ENCODE measurements around the gene VMAC.

Gene VMAC

DNA sequence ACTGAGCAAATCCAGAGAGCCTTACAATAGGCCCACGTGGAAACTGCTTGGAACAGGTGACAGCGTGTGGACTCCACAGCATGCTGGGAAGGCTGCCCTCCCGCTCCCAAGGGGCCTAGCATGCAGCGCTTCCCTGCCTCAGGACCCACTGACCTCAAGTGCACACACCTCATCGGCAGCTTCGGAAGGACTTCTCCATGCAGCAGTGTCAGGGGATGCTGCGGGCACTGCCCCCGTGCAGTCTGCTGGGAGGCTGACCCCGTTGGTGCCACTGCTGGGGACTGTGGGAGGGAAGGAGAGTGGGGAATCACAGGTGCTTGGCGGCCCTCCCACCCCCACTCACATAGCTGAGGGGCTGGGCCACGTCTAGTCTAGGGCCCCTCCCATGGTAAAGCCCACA, 26.6 kb downstream of the VMAC start:
- no peak for DNase-seq (ENCODE audit: low read depth)

DNA sequence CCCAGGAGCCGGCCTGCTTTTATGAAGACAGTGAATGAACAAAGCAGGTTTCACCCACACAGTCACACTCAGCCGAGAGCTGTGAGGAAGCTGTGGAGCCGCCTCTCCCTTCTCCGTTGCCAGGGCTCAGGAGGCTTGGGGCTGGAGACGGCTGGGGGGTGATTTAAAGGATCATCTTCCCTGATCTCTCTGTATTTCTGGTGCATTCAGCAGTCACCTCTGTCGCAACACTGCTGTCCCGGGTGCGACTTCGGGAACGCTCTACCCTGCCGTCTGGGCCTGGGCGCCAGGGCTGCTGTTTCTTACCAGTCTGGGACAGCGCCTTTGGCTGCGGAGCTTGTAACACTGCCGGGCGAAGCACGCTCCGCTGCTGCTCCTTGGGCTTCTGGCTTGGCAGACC, 27.5 kb downstream of the VMAC start:
- no peak for DNase-seq (ENCODE audit: low read depth)

DNA sequence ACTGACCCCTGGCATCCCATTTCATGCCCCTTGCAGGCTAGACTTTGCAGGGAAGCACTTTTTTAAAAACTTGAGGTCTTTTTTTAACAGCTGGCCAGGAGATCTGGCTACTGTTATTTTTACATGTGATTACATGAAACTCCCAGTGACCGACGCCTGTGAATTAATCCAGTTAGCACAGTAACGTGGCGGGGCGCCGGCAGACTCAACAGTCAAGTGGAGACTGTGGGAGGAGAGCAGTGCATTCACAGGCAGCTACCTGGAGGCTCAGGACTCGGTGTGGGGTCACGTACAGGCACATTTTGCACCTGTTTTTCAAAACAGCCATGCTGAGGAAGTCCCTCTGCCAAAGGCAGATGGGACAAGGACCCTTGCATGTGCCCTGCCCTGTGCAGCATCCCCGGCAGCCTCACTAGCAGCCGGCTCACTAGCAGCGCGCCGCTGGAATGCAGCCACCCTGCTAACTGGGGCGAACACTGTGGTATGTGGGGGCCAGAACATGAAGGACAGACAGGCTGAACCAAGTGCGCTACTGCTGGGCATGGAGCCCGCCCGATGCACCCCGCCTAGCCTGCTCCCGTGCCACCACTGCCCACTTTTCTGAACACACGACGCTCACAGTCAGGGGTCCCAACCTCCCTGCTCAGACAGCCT, 28.1 kb downstream of the VMAC start:
- no peak for DNase-seq (ENCODE audit: low read depth)

DNA sequence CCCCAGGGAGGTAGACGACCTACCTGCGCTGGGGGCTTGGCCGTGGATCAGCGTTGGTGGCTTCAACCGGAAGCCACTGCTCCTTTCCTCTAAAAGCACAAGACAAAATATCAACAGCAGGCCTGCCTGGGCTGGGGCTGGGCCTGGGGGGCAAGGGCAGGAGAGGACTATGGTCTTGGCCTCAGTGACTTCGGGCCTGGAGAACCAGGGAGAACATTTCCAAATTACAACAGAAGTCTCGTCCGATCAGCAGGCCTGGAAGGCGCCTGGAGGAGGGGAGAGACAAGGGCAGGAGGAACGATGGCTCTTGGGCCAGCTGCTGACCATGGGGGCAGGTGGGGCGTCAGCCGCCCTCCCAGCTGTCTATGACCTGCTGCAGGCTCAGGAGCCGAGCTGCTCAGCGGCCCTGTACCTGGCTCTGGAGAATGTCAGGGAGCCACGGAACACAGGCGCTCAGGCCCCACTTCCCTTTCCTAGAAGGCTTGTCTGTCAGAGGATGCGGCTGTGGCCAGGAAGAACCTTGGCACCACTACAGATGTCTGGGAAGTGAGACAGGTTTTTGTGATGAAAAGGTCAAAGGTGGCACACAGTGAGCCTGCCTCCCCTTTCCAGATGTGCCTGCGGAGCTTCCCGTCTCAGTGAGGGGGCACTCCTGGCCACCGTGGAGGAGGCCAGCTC, 28.9 kb downstream of the VMAC start:
- no peak for DNase-seq (ENCODE audit: low read depth)

DNA sequence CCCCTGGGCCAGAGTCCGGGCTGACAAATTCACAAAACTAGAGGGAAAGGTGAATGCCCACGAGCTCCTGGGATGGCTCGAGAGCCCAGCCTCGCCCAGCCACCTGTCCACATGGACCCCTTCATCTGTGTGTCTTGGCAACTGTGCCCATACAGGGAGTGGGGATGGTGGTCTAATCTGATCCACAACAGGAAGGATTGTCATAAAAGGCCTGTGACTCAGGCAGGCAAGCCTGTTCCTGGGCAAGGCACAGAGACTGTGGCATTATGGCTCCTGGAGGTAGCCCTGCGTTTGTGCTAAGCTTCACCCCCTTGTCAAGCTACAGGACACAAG, 29.4 kb downstream of the VMAC start:
- DNase-seq (ENCODE audit: low read depth): no peak

DNA sequence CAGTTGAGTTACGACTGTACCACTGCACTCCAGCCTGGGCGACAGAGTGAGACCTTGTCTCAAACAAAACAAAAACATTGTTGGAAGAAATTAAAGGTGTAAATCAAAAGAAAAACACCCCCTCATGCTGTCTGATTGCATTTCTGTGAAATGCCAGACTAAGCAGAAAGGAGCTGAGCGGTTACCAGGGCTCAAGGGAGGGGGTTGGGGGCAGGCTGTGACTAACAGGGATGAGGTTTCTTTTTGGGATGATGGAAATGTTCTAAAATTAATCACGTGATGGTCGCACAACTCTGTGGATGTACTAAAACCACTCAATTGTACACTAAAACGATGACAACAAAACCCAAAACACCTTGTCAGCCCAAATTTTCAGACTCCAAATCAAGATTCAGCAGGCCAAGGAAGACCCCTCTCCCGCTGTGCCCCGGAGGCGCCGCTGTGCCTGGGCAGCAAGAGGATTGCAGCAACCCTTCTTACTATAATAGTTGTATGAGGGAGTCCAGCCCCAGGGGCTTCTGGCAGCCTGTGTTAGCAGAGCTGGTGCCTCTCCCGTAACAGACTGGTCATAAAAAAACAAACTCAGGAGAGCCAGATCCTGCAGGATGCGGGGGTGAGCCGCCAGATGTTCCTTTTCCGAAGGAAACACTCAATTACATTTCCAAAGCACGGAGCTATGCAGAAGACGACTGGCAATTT, 30.3 kb downstream of the VMAC start:
- DNase-seq (ENCODE audit: low read depth): no peak

DNA sequence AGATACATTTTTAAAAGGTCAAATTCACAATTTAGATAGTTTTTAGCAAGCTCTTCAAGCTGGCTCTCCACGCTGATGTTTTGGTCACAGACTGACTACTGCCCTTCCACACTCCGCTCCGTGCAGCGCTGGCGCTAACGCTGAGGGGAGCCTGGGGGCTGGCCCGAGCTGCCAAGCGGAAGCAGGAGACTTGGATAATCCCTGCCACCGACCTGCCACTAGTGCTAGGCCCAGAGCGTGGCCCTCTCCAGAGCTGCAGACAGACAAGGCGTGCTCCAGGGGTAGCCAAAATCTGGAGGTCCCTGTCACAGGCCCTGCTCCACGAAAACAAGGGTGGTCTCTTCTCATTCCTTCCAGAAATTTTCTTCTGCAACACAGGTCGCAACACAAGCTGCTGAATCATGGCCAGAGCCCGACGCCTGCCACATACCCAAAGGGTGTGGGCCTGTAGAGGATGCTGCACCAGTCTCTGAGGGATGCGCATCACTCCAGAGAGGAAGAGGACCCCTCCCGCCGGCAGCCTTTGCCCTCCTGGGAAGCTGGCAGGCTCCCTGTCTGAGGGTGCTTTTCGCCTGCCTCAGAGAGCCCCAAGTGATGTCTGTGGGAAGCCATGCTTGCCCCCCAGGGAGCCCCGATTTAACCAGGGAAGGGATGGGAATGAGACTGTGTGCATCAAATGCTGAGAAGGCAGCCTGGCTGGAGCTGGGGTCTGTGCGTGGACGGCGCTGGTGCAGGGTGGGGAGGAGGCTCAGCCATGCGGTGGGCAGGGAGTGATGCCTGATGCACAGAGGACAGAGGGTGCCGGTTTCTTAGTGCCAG, 31.0 kb downstream of the VMAC start:
- DNase-seq (ENCODE audit: low read depth): no peak

DNA sequence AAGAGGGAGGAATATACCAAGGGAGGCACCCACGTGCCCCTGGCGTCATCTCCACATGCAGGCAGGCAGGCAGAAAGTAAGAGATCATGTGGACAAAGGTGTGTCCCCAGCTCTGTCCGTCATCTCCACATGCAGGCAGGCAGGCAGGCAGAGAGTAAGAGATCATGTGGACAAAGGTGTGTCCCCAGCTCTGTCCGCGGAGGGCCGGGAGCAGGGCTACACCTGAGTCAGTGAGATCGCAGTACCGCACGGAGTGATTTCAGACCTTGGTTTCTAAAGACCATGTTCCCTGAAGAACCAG, 31.6 kb downstream of the VMAC start:
- DNase-seq (ENCODE audit: low read depth): no peak

DNA sequence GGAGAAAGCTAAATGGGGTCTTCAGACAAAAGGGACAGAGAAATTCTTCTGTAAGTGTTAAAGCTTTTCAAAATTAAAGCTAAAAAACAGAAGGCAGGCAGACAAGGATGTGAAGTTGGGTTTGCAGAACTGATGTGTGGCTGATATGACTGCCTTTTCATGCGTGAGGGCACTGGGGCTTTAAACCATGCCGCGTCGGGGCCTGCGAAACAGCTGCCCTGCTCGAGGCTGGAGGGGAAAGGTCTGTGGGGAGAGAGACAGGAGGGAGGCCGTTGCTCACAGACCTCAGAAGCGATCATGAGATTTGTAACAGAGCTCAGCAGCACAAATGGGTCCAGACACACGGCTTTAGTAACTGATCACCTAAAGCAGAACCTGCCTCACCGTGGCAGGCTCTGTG, 32.9 kb downstream of the VMAC start:
- no peak for DNase-seq (ENCODE audit: low read depth)

DNA sequence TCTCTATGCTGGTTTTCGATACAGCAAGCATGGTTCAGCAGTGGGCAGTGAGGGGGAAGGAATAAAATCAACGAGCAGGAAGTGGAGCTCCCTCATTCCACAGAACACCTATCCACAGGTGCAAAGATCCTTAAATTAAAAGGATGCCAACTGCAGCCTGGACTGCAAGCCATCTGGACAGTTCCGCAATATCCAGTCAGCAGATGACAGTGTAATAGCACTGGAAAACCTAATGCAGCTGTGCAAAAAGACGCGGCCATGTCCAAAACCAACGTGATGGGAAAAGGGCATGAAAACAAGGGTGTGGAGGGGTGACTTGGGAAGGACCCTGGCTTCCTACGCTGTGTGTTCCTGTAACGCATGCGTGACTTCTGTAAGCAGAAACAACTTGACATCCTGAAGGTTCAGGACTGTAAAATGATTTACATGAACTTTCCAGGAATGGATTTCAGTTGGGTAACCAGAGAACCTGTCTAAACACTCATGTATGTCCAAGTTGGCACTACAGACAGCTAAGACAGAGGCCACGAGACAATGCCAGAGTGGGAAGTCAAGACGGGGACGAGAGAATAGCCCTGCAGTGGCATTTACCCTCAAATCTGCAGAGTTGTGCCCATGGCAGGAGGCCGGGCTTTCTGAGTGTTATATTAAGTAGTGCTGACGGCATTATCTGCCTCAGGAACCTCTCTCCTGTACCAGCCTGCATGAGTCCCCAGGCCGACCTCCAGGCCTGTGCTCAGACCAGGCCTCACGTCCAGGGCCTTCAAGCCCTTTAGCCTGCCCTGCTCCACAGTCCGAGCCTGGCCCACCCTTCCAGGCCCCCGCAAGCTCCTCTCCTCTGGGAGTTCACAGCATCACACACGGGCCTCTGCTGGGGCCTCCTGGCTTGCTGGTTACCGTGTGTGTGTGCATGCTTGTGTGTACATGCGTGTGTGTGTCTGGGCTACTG, 35.9 kb downstream of the VMAC start:
- no peak for DNase-seq (ENCODE audit: low read depth)

DNA sequence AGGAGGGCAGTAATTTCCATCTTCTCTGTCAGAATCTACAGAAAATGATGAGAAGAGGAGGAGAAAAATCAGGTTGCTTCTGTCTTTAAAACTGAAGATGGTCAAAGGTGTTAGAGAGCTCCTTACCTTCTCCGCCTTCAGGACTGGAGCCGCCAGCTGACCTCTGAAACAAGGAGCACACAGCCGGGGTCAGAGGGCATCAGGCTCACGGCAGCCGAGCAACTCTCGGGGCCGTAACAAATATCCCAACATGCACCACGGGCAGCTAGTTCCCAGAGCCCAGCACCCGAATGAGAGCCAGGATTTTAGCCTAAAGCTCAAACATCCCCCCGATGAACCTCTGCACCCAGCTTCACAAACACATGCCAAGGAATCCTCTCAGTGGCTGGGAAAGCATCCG, 37.0 kb downstream of the VMAC start:
- no peak for DNase-seq (ENCODE audit: low read depth)

DNA sequence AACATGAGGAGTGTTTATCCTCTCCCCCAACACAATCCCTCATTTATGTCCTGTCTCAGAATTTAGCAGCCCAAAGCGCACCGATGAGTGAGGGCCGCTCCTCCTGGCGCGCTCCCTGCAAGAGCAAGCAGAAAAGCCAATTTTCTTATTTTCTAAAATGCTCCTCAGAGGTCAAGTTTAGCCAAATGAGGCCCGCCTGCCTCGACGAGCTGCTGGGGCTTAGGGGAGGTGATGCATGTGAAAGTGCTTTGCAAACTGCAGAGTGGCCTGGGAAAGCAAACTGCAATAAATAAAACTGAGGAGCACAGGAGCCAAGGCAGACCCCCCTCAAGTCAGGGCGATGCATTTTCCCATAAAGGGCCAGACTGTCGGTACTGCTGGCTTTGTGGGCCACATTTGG, 38.4 kb downstream of the VMAC start:
- no peak for DNase-seq (ENCODE audit: low read depth)

DNA sequence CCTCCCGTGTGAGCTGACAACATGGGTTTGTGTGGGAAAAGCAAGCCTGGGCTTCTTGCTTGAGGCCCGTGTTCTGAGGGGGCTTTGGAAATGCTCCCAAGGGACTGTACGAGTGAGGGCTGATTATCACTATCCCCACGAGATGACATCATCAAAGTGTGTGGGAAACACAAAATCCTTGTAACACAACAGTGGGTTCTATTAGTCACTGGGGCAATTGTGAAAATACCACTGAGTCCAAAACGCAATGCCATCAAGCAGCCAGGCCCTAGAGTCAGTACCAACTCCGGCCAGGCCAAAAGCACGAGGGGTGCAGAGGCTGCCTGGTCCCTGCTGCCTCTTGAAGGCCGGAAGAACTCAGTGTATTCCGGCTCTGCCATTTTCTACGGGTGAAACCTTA, 39.0 kb downstream of the VMAC start:
- DNase-seq (ENCODE audit: low read depth): no peak

DNA sequence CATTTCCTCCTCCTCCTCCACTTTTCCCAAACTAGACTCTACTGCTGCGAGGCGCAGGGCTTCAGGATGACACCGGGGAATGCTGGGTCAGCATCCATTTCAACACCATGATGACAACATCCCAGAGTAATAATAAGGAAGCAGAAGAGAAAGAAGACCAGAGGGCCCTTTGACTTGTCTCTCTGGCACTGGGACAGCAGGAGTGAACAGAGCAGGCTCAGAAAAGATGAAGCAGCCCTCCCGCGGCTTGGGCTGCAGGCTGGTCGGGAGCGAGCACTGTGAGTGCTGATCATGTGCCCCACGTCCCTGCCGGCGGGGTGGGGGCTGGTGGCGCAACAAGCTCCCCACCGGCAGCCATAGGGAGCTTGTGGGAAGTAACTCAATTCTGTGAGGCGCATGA, 42.8 kb downstream of the VMAC start:
- DNase-seq (ENCODE audit: low read depth): no peak

DNA sequence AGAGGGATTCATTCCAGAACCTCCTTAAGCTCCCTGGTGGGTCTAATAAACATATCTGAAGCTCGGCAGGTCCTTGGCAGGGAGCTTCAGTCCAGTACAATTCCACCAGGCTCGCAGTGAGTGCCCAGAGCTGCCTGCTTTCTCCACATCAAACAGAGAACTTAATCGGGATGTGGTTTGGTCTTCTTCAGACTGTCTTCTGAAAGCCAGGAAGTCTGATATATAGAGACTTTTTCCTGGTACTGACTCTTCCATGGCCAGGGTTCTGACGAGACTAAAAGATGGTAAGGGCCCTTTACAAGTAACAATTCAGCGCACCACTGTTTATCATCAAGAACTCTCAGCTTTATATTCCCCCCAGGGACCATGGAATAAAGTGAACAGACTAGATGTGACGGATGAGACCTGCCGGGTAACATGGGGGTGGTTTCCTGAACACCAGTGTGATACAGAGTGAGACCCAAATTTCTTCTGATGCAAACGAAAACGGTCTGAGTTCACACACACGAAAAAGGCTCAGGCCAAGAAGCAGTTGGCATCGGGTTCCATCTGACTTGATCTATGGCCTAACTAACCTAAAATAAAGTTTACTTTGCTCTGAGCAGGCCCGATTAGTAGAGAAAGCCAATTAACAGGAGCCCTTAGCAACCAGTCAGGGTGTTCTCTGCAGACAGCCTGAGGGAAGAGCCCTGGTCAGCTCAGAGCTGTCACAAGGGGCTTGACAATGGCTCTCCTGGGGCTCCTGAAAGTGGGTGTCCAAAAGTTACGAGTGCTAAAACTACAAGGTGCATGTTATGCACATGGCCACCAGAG, 44.3 kb downstream of the VMAC start:
- no peak for DNase-seq (ENCODE audit: low read depth)

DNA sequence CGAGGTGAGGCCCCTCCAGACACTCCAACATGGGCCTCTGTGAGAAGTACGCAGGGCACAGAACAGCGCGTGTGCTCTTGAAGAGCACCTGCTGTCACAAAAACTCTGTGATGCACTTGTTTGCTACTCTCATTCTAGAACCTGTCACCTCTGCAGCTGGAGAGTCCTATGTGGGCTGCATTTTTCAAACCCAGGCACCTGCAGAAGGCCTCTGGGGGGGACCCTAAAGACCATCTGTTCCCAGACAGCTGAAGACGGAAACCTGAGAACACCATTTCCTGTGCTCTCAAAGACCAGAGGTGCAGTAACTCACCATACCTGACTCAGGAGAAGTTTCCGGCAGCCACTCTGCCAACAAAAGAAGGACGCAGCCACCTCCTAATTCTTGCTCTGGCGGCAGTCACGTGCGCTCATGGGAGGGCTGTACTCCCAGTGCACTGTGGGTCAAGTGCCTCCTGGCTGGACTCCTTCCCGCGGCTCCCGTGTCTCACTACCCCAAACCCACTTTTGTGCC, 45.2 kb downstream of the VMAC start:
- no peak for DNase-seq (ENCODE audit: low read depth)

DNA sequence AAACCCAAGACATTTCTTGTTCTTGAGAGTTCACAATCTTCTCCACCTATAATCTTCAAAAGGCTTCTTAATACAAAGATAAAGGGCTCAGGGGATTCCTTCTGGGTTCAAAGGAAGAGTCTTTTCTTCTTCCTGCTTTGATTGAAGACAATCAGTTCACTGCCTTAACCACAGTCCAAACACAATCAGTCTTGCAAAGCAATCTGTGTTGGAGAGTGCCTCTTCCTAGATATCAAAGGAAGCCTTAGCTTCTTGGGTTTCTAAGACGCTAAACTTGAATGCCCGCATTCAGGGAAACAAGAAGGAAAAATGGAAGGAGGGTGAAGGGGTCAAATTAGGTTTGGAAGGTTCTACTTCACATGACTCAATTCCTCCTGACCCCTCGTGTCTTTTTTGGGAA, 46.1 kb downstream of the VMAC start:
- DNase-seq (ENCODE audit: low read depth): no peak

DNA sequence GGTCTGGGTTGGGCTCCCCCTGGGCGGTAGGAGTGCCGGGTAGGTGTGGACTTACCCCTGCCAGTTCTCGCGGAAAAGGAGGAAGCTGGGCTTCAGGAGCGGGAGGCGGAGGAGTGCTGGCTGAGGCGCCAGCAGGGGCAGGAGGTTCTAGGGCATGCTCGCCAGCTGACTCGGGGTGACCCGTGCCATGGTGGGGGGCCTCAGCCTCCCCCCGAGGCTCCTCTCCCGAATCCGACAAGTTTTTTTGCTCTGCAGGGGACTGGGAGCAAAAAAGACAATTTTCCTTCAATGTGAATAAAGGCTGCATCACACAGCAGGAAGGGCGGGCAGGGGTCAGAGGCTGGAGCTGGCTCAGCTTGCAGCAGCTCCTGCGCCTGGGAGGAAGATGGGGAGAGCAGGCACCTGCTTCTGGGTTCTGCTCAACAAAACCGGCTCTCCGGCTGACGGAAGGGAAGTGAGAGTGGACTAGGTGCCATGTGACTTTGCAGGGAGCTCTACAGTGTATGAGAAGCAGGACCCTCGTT, 46.7 kb downstream of the VMAC start:
- no peak for DNase-seq (ENCODE audit: low read depth)

DNA sequence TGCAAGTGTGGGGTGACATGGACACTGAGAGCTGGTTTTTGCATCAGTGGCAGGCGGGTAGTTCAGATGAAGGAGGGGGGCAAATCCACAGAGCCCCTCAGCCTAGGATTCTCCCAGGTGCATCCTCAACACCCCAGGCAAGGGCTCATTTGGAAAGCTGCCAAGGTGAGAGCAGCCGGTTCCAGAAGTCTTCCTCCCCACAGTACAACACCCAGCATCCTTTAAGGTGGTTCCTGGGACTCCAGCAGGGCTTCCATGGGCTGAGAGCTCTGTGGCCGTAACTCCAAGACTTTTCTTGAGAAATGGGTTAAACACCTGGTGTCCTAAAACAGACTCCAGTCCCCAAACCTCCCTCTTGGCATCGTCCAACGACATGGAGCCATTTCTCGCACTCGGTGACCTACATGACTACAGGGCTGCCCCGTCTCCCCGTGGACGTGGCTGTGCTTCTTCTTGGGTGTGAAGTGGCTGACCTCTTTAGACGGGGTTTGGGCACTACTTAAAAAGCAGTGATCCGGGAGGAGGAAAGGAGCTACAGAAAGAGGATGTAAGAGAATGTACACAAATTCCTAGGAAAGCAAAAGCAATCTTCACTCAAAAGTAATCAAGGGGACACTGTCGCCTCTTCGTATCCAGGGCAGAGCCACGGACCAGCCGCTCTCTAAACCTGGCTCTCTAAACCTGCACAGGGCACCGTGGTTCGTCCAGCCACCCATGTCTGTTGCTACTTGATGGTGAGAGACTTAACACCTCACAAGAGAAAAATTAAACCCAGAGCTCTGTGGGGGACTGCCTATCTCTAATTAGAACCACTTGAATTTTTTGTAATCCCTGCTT, 47.7 kb downstream of the VMAC start:
- DNase-seq (ENCODE audit: low read depth): no peak
